ENCODE data around the gene LOXL1. TPM values are rescaled to one million over a fixed set of nuclear protein-coding genes. Genes with fewer than 3 reads are reported as not detected.

Gene LOXL1
- total RNA-seq, 2 experiments from 2014 or later: 1.6 to 2.8 TPM

DNA sequence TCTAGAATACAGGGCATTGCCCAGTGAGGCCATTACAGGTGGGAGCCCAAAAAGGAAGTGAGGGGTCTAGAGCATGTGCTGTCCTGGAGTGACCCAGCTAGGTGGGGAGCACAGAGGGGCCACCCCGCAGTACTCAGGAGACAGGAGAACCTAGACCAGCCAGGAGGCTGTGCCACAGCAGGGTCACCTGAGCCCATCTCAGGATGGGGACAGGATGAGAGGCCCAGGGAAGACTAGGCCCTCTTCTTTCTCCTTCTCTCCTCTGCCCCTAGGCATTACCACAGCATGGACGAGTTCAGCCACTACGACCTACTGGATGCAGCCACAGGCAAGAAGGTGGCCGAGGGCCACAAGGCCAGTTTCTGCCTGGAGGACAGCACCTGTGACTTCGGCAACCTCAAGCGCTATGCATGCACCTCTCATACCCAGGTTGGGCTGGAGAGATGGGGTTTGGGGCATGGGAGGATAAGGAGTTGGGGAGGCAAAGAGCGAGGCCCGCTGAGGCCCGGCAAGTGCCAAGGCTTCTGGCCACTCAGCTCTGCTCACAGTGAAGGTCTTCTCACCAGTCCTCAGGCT, 20.6 kb downstream of the LOXL1 start:
- no peak for ATAC-seq
- ChIA-PET CTCF (interaction anchor here (1.6 kb wide), 1 partner anchor 19 kb away, joined by 5 read pairs; no protein-coding TSS in a partner anchor), POLR2A (no interaction called here)
- TF ChIP-seq, protein P1, sequence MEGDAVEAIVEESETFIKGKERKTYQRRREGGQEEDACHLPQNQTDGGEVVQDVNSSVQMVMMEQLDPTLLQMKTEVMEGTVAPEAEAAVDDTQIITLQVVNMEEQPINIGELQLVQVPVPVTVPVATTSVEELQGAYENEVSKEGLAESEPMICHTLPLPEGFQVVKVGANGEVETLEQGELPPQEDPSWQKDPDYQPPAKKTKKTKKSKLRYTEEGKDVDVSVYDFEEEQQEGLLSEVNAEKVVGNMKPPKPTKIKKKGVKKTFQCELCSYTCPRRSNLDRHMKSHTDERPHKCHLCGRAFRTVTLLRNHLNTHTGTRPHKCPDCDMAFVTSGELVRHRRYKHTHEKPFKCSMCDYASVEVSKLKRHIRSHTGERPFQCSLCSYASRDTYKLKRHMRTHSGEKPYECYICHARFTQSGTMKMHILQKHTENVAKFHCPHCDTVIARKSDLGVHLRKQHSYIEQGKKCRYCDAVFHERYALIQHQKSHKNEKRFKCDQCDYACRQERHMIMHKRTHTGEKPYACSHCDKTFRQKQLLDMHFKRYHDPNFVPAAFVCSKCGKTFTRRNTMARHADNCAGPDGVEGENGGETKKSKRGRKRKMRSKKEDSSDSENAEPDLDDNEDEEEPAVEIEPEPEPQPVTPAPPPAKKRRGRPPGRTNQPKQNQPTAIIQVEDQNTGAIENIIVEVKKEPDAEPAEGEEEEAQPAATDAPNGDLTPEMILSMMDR (IDR thresholded peaks at IDR 0.05): no peak
- Mint-ChIP-seq H3K27ac (no peak overlapping the region), H3K36me3 (ENCODE audit: low read depth) (no peaks in the 10 kb centered on the region), H3K27me3 (no peaks in the 10 kb centered on the region), H3K4me3 (no peak overlapping the region), H3K4me1 (ENCODE audit: low read depth) (peaks cover 14% of the 10 kb centered on the region), H3K9me3 (no peaks in the 10 kb centered on the region)
- DNase-seq: no peak
- intact Hi-C loops (cut with micrococcal nuclease): no loop called here

DNA sequence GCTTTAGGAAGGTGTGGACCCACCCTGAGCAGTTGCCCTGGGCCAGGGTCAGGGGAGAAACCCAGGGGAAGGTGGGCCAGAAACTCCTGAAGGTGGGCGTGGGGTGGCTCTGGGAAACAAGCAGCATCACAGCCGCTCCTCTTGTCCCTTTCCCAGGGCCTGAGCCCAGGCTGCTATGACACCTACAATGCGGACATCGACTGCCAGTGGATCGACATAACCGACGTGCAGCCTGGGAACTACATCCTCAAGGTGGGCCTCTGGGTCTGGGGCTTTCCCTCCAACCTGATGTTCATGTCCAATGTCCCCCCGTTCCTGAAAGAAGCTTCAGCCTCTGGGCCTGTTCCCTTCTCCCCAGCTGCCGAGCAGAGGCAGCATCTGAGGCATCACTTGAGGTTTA, 21.4 kb downstream of the LOXL1 start:
- CTCF ChIA-PET: interaction anchor here (1.6 to 7.6 kb wide), 2 partner anchors 18 to 20 kb away, joined by 5 to 72 read pairs; no protein-coding TSS in a partner anchor
- Mint-ChIP-seq H3K36me3 (ENCODE audit: low read depth) (no peaks in the 10 kb centered on the region), H3K27me3 (no peaks in the 10 kb centered on the region), H3K4me1 (ENCODE audit: low read depth) (peaks cover 6% of the 10 kb centered on the region), H3K4me3 (no peak overlapping the region), H3K27ac (no peak overlapping the region), H3K9me3 (no peaks in the 10 kb centered on the region)
- ATAC-seq (no peak), DNase-seq (no peak)
- POLR2A ChIA-PET: interaction anchor here (1.1 kb wide), 1 partner anchor 18 kb away, joined by 4 read pairs; no protein-coding TSS in a partner anchor
- intact Hi-C loops (cut with micrococcal nuclease): no loop called here
- TF ChIP-seq, protein P1 (IDR thresholded peaks at IDR 0.05): no peak

DNA sequence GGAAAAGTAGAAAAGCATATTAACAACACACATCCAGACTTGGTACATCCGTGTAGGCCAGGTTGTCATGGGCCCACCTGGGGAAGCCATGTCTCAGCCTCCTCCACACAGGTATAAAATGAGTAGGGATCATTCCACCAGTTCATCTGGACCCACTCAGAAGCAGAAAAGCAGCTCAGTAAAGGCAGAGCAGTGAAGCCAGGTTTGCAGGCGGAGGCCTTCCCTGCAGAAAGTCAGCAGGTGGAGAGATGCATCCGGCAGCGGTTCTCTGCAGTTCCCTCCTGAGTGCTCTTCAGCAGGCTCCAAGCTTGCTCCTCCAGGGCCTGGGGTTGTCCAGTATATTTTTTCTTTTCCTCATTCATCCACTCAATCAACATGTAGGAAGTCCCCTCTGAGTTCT, 22.1 kb downstream of the LOXL1 start:
- intact Hi-C loops (cut with micrococcal nuclease): no loop called here
- DNase-seq (no peak), ATAC-seq (no peak)
- Mint-ChIP-seq H3K27ac (no peak overlapping the region), H3K36me3 (ENCODE audit: low read depth) (no peaks in the 10 kb centered on the region), H3K9me3 (no peaks in the 10 kb centered on the region), H3K4me1 (ENCODE audit: low read depth) (peaks cover 4% of the 10 kb centered on the region), H3K4me3 (no peak overlapping the region), H3K27me3 (no peaks in the 10 kb centered on the region)
- ChIA-PET POLR2A (interaction anchor here (1.1 kb wide), 1 partner anchor 17 kb away, joined by 4 read pairs; no protein-coding TSS in a partner anchor), CTCF (interaction anchor here (1.2 to 7.6 kb wide), 3 partner anchors 12 to 40 kb away, joined by 3 to 72 read pairs (median 38); no protein-coding TSS in a partner anchor)
- TF ChIP-seq, protein P1 (IDR thresholded peaks at IDR 0.05): no peak

DNA sequence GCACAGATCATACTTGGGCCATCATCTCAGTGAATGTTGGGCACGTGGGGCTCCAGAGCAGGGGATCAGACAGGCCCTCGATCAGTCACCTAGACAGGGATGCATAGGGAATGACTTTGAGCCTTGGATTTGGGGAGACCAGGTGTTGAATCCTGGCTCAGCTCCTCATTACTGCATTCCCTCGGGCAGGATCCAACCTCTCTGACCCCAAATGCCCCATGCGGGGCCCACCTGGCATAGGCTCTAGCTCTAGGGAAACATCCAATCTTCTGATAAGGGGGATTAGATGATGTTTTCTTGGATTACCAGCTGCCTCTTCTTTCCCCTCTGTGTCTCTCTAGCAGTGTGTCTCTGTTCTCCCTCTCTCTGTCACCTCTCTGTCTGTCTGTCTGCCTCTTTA, 22.7 kb downstream of the LOXL1 start:
- TF ChIP-seq, protein P1 (IDR thresholded peaks at IDR 0.05): no peak
- no peak for ATAC-seq
- H3K9me3 Mint-ChIP-seq: no peaks in the 10 kb centered on the region
- POLR2A ChIA-PET: interaction anchor here (1.1 to 1.2 kb wide), 2 partner anchors 10 to 16 kb away, joined by 3 to 4 read pairs; no protein-coding TSS in a partner anchor
- intact Hi-C loops (cut with micrococcal nuclease): no loop called here
- H3K27me3 Mint-ChIP-seq: no peaks in the 10 kb centered on the region
- peaks cover 4% of the 10 kb centered on the region for H3K4me1 Mint-ChIP-seq (ENCODE audit: low read depth)
- no peak overlapping the region for H3K4me3 Mint-ChIP-seq
- H3K36me3 Mint-ChIP-seq (ENCODE audit: low read depth): no peaks in the 10 kb centered on the region
- CTCF ChIA-PET: interaction anchor here (1.2 to 7.6 kb wide), 4 partner anchors 11 to 40 kb away, joined by 3 to 72 read pairs (median 22); no protein-coding TSS in a partner anchor
- H3K27ac Mint-ChIP-seq: no peak overlapping the region
- no peak for DNase-seq

DNA sequence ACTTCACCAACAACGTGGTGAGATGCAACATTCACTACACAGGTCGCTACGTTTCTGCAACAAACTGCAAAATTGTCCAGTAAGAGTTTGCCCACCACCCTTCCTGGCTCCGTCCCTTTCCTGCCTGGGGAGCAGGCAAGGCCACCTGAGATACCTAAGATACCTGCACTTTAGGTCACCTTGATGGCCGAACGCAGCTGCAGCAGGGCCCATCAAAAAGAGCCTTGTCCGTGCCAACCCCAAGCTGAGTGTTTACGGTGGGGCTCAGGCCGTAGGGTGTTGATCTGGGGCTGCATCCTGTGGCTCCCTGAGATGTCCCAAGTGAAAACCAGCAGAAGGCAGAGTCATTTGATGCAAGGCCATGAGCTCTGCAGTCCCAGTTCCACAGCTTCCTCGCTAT, 23.2 kb downstream of the LOXL1 start:
- TF ChIP-seq, protein P1 (IDR thresholded peaks at IDR 0.05): no peak
- DNase-seq (no peak), ATAC-seq (no peak)
- intact Hi-C loops (cut with micrococcal nuclease): no loop called here
- Mint-ChIP-seq H3K27me3 (no peaks in the 10 kb centered on the region), H3K4me3 (no peak overlapping the region), H3K36me3 (ENCODE audit: low read depth) (no peaks in the 10 kb centered on the region), H3K4me1 (ENCODE audit: low read depth) (peaks cover 4% of the 10 kb centered on the region), H3K9me3 (no peaks in the 10 kb centered on the region), H3K27ac (no peak overlapping the region)
- POLR2A ChIA-PET: interaction anchor here (1.2 kb wide), 1 partner anchor 10 kb away, joined by 3 read pairs; no protein-coding TSS in a partner anchor
- CTCF ChIA-PET: interaction anchor here (0.7 to 7.6 kb wide), 6 partner anchors 11 to 98 kb away, joined by 3 to 72 read pairs (median 5); no protein-coding TSS in a partner anchor
